Measurements from ENCODE around the gene STK17B. TPM values are rescaled to one million over a fixed set of nuclear protein-coding genes. Genes with fewer than 3 reads are reported as not detected.

The STK17B gene
- total RNA-seq, 4 donors from 2014 or later: 3.6 to 21.1 (median 11.9) TPM

- H3K9me3 ChIP-seq: no peaks in the 10 kb centered on the region
- no peaks in the 10 kb centered on the region for H3K27me3 ChIP-seq
- no peak overlapping the region for H3K27ac ChIP-seq
- no peak for ATAC-seq
- H3K36me3 ChIP-seq: no peaks in the 10 kb centered on the region
- no peak overlapping the region for H3K4me3 ChIP-seq
- 88 to 90% methylated on average over 2 to 5 of the region's 5 CpGs for WGBS, 2 donors (ENCODE audit: low coverage in 1 of 2)
- no peaks in the 10 kb centered on the region for H3K4me1 ChIP-seq
- TF ChIP-seq CTCF (IDR thresholded peaks at IDR 0.05): no peak
- TF ChIP-seq EP300 (IDR thresholded peaks at IDR 0.05): no peak
- no peak for TF ChIP-seq POLR2A (IDR thresholded peaks at IDR 0.05)
- no peak for TF ChIP-seq POLR2AphosphoS5 (IDR thresholded peaks at IDR 0.05)
Observed at GRCh38 chr2:196159221-196159892, 12.0 kb downstream of the STK17B start.

- TF ChIP-seq EP300 (IDR thresholded peaks at IDR 0.05) (no peak), CTCF (IDR thresholded peaks at IDR 0.05) (no peak), POLR2A (IDR thresholded peaks at IDR 0.05) (no peak), POLR2AphosphoS5 (IDR thresholded peaks at IDR 0.05) (no peak)
- no peak overlapping the region for H3K4me3 ChIP-seq
- H3K27ac ChIP-seq: no peak overlapping the region
- no peak for ATAC-seq
- no peaks in the 10 kb centered on the region for H3K9me3 ChIP-seq
- WGBS, 2 donors (ENCODE audit: low coverage in 1 of 2): 39 to 40% methylated on average over 2 of the region's 2 CpGs
- no peaks in the 10 kb centered on the region for H3K36me3 ChIP-seq
- no peaks in the 10 kb centered on the region for H3K27me3 ChIP-seq
- no peaks in the 10 kb centered on the region for H3K4me1 ChIP-seq
Observed at GRCh38 chr2:196155575-196155974, 15.8 kb downstream of the STK17B start.

GRCh38 chr2:196153480-196153879 is 17.9 kb downstream of the STK17B start:
- Histone ChIP-seq H3K4me3 (no peak overlapping the region), H3K9me3 (no peaks in the 10 kb centered on the region), H3K36me3 (no peaks in the 10 kb centered on the region), H3K4me1 (no peaks in the 10 kb centered on the region), H3K27me3 (no peaks in the 10 kb centered on the region), H3K27ac (no peak overlapping the region)
- WGBS, 2 donors (ENCODE audit: low coverage in 1 of 2): 88 to 100% methylated on average over 2 of the region's 2 CpGs
- ATAC-seq: no peak
- no peak for TF ChIP-seq CTCF (IDR thresholded peaks at IDR 0.05)
- no peak for TF ChIP-seq POLR2A (IDR thresholded peaks at IDR 0.05)
- TF ChIP-seq POLR2AphosphoS5 (IDR thresholded peaks at IDR 0.05): no peak
- TF ChIP-seq EP300 (IDR thresholded peaks at IDR 0.05): no peak

GRCh38 chr2:196149948-196150347 is 21.4 kb downstream of the STK17B start:
- no peak overlapping the region for H3K4me3 ChIP-seq
- H3K4me1 ChIP-seq: no peaks in the 10 kb centered on the region
- H3K27ac ChIP-seq: no peak overlapping the region
- ATAC-seq: no peak
- H3K27me3 ChIP-seq: no peaks in the 10 kb centered on the region
- WGBS, 2 donors (ENCODE audit: low coverage in 1 of 2): 20 to 68% methylated on average over 1 to 3 of the region's 3 CpGs
- no peaks in the 10 kb centered on the region for H3K36me3 ChIP-seq
- TF ChIP-seq POLR2A (IDR thresholded peaks at IDR 0.05) (no peak), CTCF (IDR thresholded peaks at IDR 0.05) (no peak), POLR2AphosphoS5 (IDR thresholded peaks at IDR 0.05) (no peak), EP300 (IDR thresholded peaks at IDR 0.05) (no peak)
- no peaks in the 10 kb centered on the region for H3K9me3 ChIP-seq

DNA sequence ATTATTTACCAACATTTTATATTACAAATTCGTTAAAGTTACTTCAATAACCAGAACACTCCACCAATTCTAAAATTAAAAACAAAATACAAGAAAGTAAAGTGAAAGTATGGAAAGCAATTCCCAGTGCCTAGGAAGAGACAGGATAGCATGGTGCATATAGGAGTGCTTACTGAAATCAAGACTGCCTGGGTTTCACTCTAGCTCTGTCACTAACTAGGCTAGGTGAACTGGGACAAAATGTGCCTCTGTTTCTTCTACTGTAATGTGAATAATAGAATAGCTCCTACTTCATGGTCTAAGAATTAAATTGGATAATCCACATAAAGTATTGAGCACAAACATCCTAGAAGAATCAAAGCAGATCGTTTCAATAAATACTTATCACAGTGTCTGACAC is 22.6 kb downstream of the STK17B start:
- WGBS, 2 donors (ENCODE audit: low coverage in 1 of 2): 90 to 95% methylated on average over 2 of the region's 2 CpGs
- ATAC-seq: no peak
- no peaks in the 10 kb centered on the region for H3K9me3 ChIP-seq
- H3K4me3 ChIP-seq: no peak overlapping the region
- no peaks in the 10 kb centered on the region for H3K36me3 ChIP-seq
- no peak overlapping the region for H3K27ac ChIP-seq
- no peaks in the 10 kb centered on the region for H3K27me3 ChIP-seq
- H3K4me1 ChIP-seq: no peaks in the 10 kb centered on the region
- no peak for TF ChIP-seq POLR2AphosphoS5 (IDR thresholded peaks at IDR 0.05)
- TF ChIP-seq EP300 (IDR thresholded peaks at IDR 0.05): no peak
- no peak for TF ChIP-seq POLR2A (IDR thresholded peaks at IDR 0.05)
- no peak for TF ChIP-seq CTCF (IDR thresholded peaks at IDR 0.05)

Measured in gastroesophageal sphincter (tissue), 4 donors.